Ishikawa (cell line): ENCODE data around the gene QSOX1.

Experiments used
- CEBPB ChIP-seq: IDR thresholded peaks from 2 replicates; pipeline ENCODE4 v1.6.1; 2012
- CREB1 ChIP-seq: IDR thresholded peaks from 2 replicates; pipeline ENCODE4 v1.6.1; 2012; ENCODE audit warnings: low read depth
- EGR1 ChIP-seq: IDR thresholded peaks from 2 replicates; pipeline ENCODE4 v1.6.1; 2012
- EP300 ChIP-seq: IDR thresholded peaks from 2 replicates; pipeline ENCODE4 v1.6.1; 2012; ENCODE audit warnings: borderline replicate concordance
- FOXM1 ChIP-seq: IDR thresholded peaks from 2 replicates; pipeline ENCODE4 v1.6.1; 2012; ENCODE audit warnings: low read depth, borderline replicate concordance
- MAX ChIP-seq: IDR thresholded peaks from 2 replicates; pipeline ENCODE4 v1.6.1; 2012
- NFIC ChIP-seq: IDR thresholded peaks from 2 replicates; pipeline ENCODE4 v1.6.1; 2012
- RAD21 ChIP-seq: IDR thresholded peaks from 2 replicates; pipeline ENCODE4 v1.6.1; 2012; ENCODE audit warnings: low read depth
- REST ChIP-seq: IDR thresholded peaks from 2 replicates; pipeline ENCODE4 v1.6.1; 2012; ENCODE audit warnings: low read depth, mild to moderate bottlenecking
- TAF1 ChIP-seq: IDR thresholded peaks from 2 replicates; pipeline ENCODE4 v1.6.1; 2012; ENCODE audit warnings: low read depth, mild to moderate bottlenecking
- TCF12 ChIP-seq: IDR thresholded peaks from 2 replicates; pipeline ENCODE4 v1.6.1; 2012; ENCODE audit warnings: low read depth
- TEAD4 ChIP-seq: IDR thresholded peaks from 2 replicates; pipeline ENCODE4 v1.6.1; 2012
- USF1 ChIP-seq: IDR thresholded peaks from 2 replicates; pipeline ENCODE4 v1.6.1; 2012
- YY1 ChIP-seq: IDR thresholded peaks from 2 replicates; pipeline ENCODE4 v1.6.1; 2012; ENCODE audit warnings: low read depth
- ZBTB7A ChIP-seq: IDR thresholded peaks from 2 replicates; pipeline ENCODE4 v1.6.1; 2012; ENCODE audit warnings: low read depth

The QSOX1 gene

GRCh38 chr1:180184041-180184440 is 29.4 kb downstream of the QSOX1 start:
- TF ChIP-seq ZBTB7A, result no peak
- TF ChIP-seq YY1, result no peak
- TF ChIP-seq NFIC, result no peak
- no peak for TF ChIP-seq REST
- no peak for TF ChIP-seq EGR1
- no peak for TF ChIP-seq USF1
- TF ChIP-seq TCF12, result no peak
- no peak for TF ChIP-seq CREB1
- TF ChIP-seq FOXM1, result no peak
- no peak for TF ChIP-seq RAD21

- no peak for TF ChIP-seq ZBTB7A
- TF ChIP-seq TEAD4, result no peak
- no peak for TF ChIP-seq USF1
- no peak for TF ChIP-seq NFIC
- no peak for TF ChIP-seq RAD21
- TF ChIP-seq REST, result no peak
- no peak for TF ChIP-seq TCF12
- TF ChIP-seq TAF1, result no peak
Observed at GRCh38 chr1:180185281-180185680, 30.6 kb downstream of the QSOX1 start.

- TF ChIP-seq TAF1 (no peak), RAD21 (no peak), USF1 (no peak), NFIC (no peak), MAX (no peak), CREB1 (no peak), ZBTB7A (no peak), REST (no peak), TCF12 (no peak), TEAD4 (no peak), CEBPB (no peak), YY1 (no peak)
Observed at GRCh38 chr1:180185971-180186645, 31.4 kb downstream of the QSOX1 start.

- TF ChIP-seq TAF1 (no peak), RAD21 (no peak), TCF12 (no peak), FOXM1 (no peak), YY1 (no peak), EGR1 (no peak), NFIC (no peak), CREB1 (no peak), EP300 (no peak), TEAD4 (no peak), USF1 (no peak), ZBTB7A (no peak), CEBPB (no peak), MAX (no peak), REST (no peak)
Observed at GRCh38 chr1:180186831-180187230, 32.2 kb downstream of the QSOX1 start.
